Caco-2 (cell line): ENCODE measurements around the gene PDZD2. TPM values are rescaled to one million over a fixed set of nuclear protein-coding genes. Genes with fewer than 3 reads are reported as not detected.

Experiments
- BruUV-seq: library from RNA; stranded (reverse); fragments of 400-500 nt; replicated peaks from 2 replicates; lab custom pipeline; 2021; lab: Mats Ljungman, UMichigan
- CTCF ChIA-PET: fragments of 300-600 bp; sonication (Branson Sonifier 250); formaldehyde crosslinking; loops from one replicate; lab custom pipeline; 2022; ENCODE audit warnings: antibody characterized with exemption; lab: Charles Lee
- POLR2A ChIA-PET: fragments of 300-600 bp; sonication (Branson Sonifier 250); formaldehyde crosslinking; loops from one replicate; lab custom pipeline; 2022; ENCODE audit warnings: antibody characterized with exemption; lab: Charles Lee
- DNase-seq, 2 experiments: peaks; one replicate each; pipeline versions ENCODE4 v3.0.0 to v3.0.0-alpha.2; 2020 to 2022
- H3K27me3 ChIP-seq: replicated peaks from 2 replicates; pipeline ENCODE4 v1.6.0; 2011; ENCODE audit warnings: low read length; ENCODE audit not compliant: control insufficient read depth, insufficient read depth
- H3K36me3 ChIP-seq: 2 replicates; pipeline ENCODE4 v1.5.1; 2011; ENCODE audit warnings: low read length; ENCODE audit not compliant: control insufficient read depth, insufficient read depth
- H3K4me1 ChIP-seq: fragments of 250-450 bp; sonication (Bioruptor Pico); 2 replicates; pipeline ENCODE4 v1.5.1; 2020; ENCODE audit warnings: mild to moderate bottlenecking
- H3K4me3 ChIP-seq: 2 replicates; pipeline ENCODE4 v1.5.1; 2011; ENCODE audit warnings: low read depth, mild to moderate bottlenecking, control low read depth, low read length
- H3K9me3 ChIP-seq: fragments of 250-450 bp; sonication (Bioruptor Pico); 2 replicates; pipeline ENCODE4 v1.5.1; 2020; ENCODE audit warnings: mild to moderate bottlenecking, moderate library complexity
- H3K27ac Mint-ChIP-seq: one replicate; pipeline ENCODE4 v1.8.0; 2022; ENCODE audit warnings: mixed read lengths; ENCODE audit not compliant: unreplicated experiment
- H3K27me3 Mint-ChIP-seq: one replicate; pipeline ENCODE4 v1.8.0; 2022; ENCODE audit warnings: mixed read lengths; ENCODE audit not compliant: insufficient read depth, unreplicated experiment
- H3K36me3 Mint-ChIP-seq: one replicate; pipeline ENCODE4 v1.8.0; 2022; ENCODE audit warnings: mild to moderate bottlenecking, mixed read lengths; ENCODE audit not compliant: insufficient read depth, unreplicated experiment
- H3K4me1 Mint-ChIP-seq: one replicate; pipeline ENCODE4 v1.8.0; 2022; ENCODE audit warnings: low read depth, mixed read lengths; ENCODE audit not compliant: unreplicated experiment
- H3K4me3 Mint-ChIP-seq: one replicate; pipeline ENCODE4 v1.8.0; 2022; ENCODE audit warnings: mild to moderate bottlenecking, moderate library complexity, mixed read lengths; ENCODE audit not compliant: unreplicated experiment
- H3K9me3 Mint-ChIP-seq: one replicate; pipeline ENCODE4 v1.8.0; 2022; ENCODE audit warnings: mixed read lengths; ENCODE audit not compliant: unreplicated experiment
- intact Hi-C: fragments of 100-400 bp; cut with micrococcal nuclease; formaldehyde crosslinking; loops from one replicate; pipeline ENCODE4 v1.10.0; 2022; ENCODE audit not compliant: unreplicated experiment
- total RNA-seq: library from RNA; stranded (reverse); gene quantifications from 2 replicates; pipeline ENCODE4 v1.2.3, GENCODE V29; 2022
- TF ChIP-seq, protein P1 (sequence below), 2 experiments: fragments of 200-600 bp in 1 of 2; IDR thresholded peaks; 1 replicate in 1 of 2; 2 replicates in 1 of 2; pipeline versions ENCODE4 v1.5.1 to v1.8.0; 2011 to 2022; ENCODE audit warnings: antibody characterized with exemption in 1 of 2, control low read depth in 1 of 2, inconsistent platforms in 1 of 2, low read depth in 1 of 2, low read length in 1 of 2, mild to moderate bottlenecking in 1 of 2, moderate library complexity in 1 of 2; ENCODE audit not compliant: insufficient read depth in 1 of 2, severe bottlenecking in 1 of 2, unreplicated experiment in 1 of 2

PDZD2 gene
- total RNA-seq, 1 experiment from 2014 or later = 0.16 TPM

DNA sequence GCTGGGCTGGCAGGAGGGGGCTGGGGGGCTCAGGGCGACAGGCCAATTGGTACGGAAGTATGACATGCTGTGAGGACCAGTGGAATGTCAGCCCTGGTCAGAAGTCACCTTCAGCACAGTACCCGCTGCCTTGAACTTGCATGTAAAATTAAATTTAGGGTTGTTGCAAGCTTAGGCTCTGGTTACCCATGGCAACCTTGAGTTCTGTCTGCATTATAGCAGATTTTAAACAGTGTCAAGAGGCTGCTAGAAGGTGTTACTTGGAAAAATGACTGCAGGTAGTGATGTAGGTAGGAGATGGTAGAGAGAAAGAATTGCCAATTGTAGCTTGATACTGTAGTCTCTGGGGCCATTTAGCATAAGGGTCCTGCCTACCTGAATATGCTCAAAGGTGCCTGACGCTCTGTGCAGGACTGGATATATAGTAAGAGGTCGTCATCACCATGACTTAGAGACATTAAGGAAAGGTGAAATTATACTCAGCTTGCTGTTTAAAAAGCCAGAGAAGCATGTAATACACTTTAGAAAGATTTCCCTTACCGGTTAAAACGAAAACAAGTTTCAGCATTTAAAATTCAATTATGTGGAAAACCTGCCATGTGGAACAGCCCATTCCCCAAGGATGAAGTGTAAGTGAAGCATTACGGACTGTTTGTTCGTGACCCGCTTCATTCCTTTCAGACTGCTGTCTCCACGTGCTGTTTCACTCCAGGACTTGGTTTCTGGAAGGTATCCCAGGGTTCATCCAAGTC, 169.0 kb downstream of the PDZD2 start:
- TF ChIP-seq, protein P1, sequence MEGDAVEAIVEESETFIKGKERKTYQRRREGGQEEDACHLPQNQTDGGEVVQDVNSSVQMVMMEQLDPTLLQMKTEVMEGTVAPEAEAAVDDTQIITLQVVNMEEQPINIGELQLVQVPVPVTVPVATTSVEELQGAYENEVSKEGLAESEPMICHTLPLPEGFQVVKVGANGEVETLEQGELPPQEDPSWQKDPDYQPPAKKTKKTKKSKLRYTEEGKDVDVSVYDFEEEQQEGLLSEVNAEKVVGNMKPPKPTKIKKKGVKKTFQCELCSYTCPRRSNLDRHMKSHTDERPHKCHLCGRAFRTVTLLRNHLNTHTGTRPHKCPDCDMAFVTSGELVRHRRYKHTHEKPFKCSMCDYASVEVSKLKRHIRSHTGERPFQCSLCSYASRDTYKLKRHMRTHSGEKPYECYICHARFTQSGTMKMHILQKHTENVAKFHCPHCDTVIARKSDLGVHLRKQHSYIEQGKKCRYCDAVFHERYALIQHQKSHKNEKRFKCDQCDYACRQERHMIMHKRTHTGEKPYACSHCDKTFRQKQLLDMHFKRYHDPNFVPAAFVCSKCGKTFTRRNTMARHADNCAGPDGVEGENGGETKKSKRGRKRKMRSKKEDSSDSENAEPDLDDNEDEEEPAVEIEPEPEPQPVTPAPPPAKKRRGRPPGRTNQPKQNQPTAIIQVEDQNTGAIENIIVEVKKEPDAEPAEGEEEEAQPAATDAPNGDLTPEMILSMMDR (IDR thresholded peaks at IDR 0.05; ENCODE audit: insufficient read depth in 1 of 2, low read depth in 1 of 2, low read length in 1 of 2, severe bottlenecking in 1 of 2, unreplicated experiment in 1 of 2) = no peak
- no peaks in the 10 kb centered on the region for H3K4me1 ChIP-seq
- intact Hi-C loops = loop anchor here (2.0 kb wide), 1 partner anchor 39 kb away; no protein-coding TSS in a partner anchor
- H3K27me3 Mint-ChIP-seq = peaks cover 11% of the 10 kb centered on the region
- no peaks in the 10 kb centered on the region for H3K9me3 Mint-ChIP-seq
- H3K27me3 ChIP-seq = no peaks in the 10 kb centered on the region
- H3K4me1 Mint-ChIP-seq = no peaks in the 10 kb centered on the region
- H3K27ac Mint-ChIP-seq = no peak overlapping the region
- no TSS peak for BruUV-seq
- H3K36me3 Mint-ChIP-seq = no peaks in the 10 kb centered on the region
- CTCF ChIA-PET = interaction anchor here (0.6 to 1.7 kb wide), 2 partner anchors 285 to 1768 kb away, joined by 3 to 8 read pairs; no protein-coding TSS in a partner anchor
- H3K4me3 Mint-ChIP-seq = no peak overlapping the region
- no peak overlapping the region for H3K4me3 ChIP-seq
- no peak for DNase-seq
- H3K36me3 ChIP-seq = no peaks in the 10 kb centered on the region
- POLR2A ChIA-PET = no interaction called here
- no peaks in the 10 kb centered on the region for H3K9me3 ChIP-seq

DNA sequence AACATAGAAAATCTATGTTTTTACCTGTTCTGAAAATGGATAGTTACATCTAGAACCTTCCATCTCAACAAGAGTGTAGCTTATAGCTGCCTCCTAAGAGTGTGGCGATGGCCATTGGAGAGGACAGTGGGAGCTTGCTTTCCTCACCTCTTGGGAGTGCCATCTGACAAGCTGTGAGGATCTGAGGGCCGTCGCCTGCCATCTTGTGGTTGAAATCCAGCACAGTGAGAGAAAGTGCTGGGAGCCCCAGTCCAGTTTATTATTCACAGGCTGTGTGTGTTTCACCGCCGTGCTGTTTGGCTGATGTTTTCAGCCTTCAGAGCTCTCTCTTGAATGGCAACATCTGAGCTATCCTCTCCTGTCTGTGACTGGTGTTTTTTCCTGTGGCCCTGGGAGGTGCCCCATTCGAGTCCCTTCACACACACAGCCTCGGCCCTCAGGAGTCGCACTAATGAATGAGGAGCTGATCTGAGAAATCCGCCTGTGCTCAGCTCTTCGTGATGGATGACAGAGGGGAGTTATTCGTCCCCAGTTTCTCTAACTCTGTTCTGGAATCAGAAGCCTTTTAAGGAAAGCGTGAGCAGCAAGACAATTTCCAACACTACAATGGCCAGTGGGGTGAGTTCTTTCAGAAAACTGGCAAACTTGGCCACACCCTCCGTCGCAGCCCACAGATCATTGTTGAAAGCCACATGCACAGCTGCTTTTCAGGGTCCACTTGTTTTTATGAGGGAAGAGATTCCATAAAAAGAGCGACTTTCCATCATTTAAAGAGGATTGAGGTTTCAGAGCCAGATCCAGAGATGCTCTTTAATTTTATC, 170.3 kb downstream of the PDZD2 start:
- H3K27me3 ChIP-seq = no peaks in the 10 kb centered on the region
- no TSS peak for BruUV-seq

DNA sequence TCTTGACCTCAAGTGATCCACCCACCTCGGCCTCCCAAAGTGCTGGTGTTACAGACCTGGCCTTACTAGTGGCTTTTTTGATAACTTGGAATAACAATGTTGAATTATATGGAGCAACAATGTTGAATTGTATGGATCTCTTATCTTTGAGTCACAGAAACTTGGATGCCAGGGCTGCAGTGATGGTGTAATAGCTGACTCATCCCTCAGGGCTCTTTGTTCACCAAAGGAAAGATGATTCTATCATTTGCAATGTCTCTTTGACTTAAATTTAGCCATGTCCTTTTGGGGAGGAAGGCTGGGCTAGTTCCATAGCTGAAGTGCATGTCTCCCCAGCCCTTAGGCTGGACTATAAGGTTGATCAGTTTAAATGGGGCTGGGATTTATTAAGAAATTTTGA, 172.3 kb downstream of the PDZD2 start:
- no peak overlapping the region for H3K27ac Mint-ChIP-seq
- intact Hi-C loops = no loop called here
- no TSS peak for BruUV-seq
- Histone ChIP-seq H3K4me3 (no peak overlapping the region), H3K27me3 (no peaks in the 10 kb centered on the region), H3K36me3 (no peaks in the 10 kb centered on the region), H3K4me1 (no peaks in the 10 kb centered on the region), H3K9me3 (no peaks in the 10 kb centered on the region)
- no peaks in the 10 kb centered on the region for H3K9me3 Mint-ChIP-seq
- no peak overlapping the region for H3K4me3 Mint-ChIP-seq
- CTCF ChIA-PET = no interaction called here
- no peak for DNase-seq
- no peaks in the 10 kb centered on the region for H3K4me1 Mint-ChIP-seq
- POLR2A ChIA-PET = no interaction called here
- H3K27me3 Mint-ChIP-seq = peaks cover 4% of the 10 kb centered on the region
- TF ChIP-seq, protein P1 (IDR thresholded peaks at IDR 0.05; ENCODE audit: insufficient read depth in 1 of 2, low read depth in 1 of 2, low read length in 1 of 2, severe bottlenecking in 1 of 2, unreplicated experiment in 1 of 2) = no peak
- no peaks in the 10 kb centered on the region for H3K36me3 Mint-ChIP-seq

More for the DNA sequence above, 170.3 kb downstream of the PDZD2 start:
- Mint-ChIP-seq H3K9me3 (no peaks in the 10 kb centered on the region), H3K36me3 (no peaks in the 10 kb centered on the region), H3K4me1 (no peaks in the 10 kb centered on the region), H3K27ac (no peak overlapping the region), H3K4me3 (no peak overlapping the region), H3K27me3 (peaks cover 7% of the 10 kb centered on the region)
- intact Hi-C loops = loop anchor here (1.0 to 2.0 kb wide), 4 partner anchors 40 to 228 kb away; partner anchors contain the start of gene PDZD2
- no peaks in the 10 kb centered on the region for H3K4me1 ChIP-seq
- ChIA-PET POLR2A (no interaction called here), CTCF (interaction anchor here (0.6 to 1.7 kb wide), 14 partner anchors 9 to 919 kb away, joined by 3 to 8 read pairs (median 4); partner anchors contain the start of genes C5orf22, DROSHA and PDZD2)
- H3K4me3 ChIP-seq = no peak overlapping the region
- DNase-seq = peak; percentile 74 to 75
- TF ChIP-seq, protein P1 (IDR thresholded peaks at IDR 0.05; ENCODE audit: insufficient read depth in 1 of 2, low read depth in 1 of 2, low read length in 1 of 2, severe bottlenecking in 1 of 2, unreplicated experiment in 1 of 2) = peak; percentile 74 to 79
- no peaks in the 10 kb centered on the region for H3K36me3 ChIP-seq
- H3K9me3 ChIP-seq = no peaks in the 10 kb centered on the region
